ENCODE measurements around the gene SLC29A1.

The SLC29A1 gene

GRCh38 chr6:44275271-44275748, 51.9 kb downstream of the SLC29A1 start:
- H3K27ac ChIP-seq = no peak overlapping the region
- no peak for TF ChIP-seq ZFX (IDR thresholded peaks at IDR 0.05; ENCODE audit: borderline replicate concordance)
- no peak for TF ChIP-seq CTCF (IDR thresholded peaks at IDR 0.05)

DNA sequence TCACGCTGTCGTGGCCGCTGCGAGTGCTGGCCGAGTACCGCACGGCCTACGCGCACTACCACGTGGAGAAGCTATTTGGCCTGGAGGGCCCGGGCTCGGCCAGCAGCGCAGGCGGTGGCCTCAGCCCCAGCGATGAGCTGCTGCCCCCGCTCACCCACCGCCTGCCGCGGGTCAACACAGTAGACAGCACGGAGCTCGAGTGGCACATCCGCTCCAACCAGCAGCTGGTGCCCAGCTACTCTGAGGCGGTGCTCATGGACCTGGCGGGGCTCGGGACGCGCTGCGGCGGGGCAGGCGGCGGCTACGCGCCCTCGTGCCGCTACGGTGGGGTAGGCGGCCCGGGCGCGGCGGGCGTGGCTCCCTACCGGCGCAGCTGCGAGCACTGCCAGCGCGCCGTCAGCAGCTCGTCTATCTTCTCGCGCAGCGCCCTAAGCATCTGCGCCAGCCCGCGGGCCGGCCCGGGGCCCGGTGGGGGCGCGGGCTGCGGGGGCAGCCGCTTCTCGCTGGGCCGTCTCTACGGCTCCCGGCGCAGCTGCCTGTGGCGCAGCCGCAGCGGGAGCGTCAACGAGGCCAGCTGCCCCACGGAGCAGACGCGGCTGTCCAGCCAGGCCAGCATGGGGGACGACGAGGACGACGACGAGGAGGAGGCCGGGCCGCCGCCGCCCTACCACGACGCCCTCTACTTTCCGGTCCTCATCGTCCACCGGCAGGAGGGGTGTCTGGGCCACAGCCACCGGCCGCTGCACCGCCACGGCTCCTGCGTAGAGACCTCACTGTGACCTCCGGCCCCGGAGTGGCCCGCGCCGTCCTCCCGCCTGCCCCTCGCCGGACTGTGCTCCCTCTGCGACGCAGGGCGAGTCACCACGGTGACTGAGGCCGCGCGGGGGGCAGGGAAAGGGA, 52.6 kb downstream of the SLC29A1 start:
- TF ChIP-seq CTCF (IDR thresholded peaks at IDR 0.05) (no peak), ZFX (IDR thresholded peaks at IDR 0.05; ENCODE audit: borderline replicate concordance) (no peak)
- no peak overlapping the region for H3K27ac ChIP-seq

DNA sequence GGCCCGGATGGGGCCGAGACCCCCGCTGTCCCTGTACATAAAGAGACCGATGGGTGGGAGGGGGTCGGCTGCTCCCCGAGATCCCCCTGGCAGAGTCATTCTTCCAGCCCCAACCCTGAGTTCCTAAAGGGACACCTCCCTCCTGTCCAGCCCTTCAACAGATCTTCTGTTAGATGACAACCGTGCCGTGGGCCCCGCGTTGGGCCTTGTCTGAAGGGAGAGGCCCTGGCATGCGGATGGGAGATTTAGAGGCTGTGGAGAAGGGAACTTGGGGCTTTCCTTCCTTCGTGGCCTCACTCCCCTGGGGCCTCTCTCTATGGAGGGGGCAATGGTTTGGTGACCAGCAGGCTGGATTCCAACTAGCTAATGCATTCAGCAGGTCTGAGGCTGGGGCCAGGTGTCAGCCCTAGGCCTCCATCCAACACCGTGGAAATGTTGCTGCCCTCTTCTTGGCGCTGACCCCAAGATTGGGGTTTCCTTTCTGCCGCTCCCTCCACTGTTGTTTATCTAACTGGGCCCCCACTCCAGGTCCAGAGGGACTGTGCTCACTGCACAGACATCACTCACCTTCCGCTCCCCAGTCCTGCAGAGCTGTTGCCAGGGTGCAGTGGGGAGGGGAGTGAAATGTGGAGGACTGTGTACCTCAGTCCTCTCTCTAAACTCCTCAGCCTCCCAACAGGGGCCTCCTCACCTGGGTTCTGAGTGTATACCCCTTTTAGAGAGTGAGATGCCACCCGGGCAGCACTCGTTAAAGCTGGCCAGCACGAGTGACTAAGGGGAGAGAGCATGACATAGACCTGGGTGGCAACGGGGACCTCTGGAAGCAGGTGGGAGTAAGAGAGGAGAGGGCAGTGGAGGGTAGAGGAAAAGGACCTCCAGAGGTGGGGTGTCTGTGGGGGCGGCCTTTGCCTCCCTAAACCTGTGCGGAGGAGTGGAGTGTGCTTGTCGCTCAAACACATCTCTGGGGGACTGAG, 53.6 kb downstream of the SLC29A1 start:
- TF ChIP-seq ZFX (IDR thresholded peaks at IDR 0.05; ENCODE audit: borderline replicate concordance) (no peak), CTCF (IDR thresholded peaks at IDR 0.05) (no peak)
- H3K27ac ChIP-seq = no peak overlapping the region

- no peak overlapping the region for H3K27ac ChIP-seq
Measured at GRCh38 chr6:44277763-44278162, 54.4 kb downstream of the SLC29A1 start.

DNA sequence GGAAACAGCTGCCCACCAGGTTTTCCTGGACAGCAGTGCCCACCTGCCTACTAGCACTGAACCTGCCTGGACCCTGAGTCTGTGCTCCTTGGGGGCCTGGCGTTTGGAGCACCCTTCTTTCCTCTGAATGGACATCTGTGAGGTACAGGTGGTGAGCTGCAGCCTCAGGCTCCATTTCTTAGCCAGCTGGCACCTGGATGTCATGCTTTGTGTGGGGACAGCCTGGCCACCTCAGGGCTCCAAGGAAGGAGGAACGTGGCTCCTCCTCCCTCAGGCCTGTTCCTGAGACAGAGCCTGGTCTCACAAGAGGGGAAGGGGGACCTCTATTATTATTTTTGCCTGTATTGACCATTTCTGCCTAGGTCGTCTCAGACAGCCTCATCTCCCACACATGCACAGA, 54.9 kb downstream of the SLC29A1 start:
- H3K27ac ChIP-seq = no peak overlapping the region
- TF ChIP-seq ZFX (IDR thresholded peaks at IDR 0.05; ENCODE audit: borderline replicate concordance) (no peak), CTCF (IDR thresholded peaks at IDR 0.05) (no peak)

More at GRCh38 chr6:44277763-44278162, 54.4 kb downstream of the SLC29A1 start:
- no peak for TF ChIP-seq CTCF (IDR thresholded peaks at IDR 0.05)
- no peak for TF ChIP-seq ZFX (IDR thresholded peaks at IDR 0.05; ENCODE audit: borderline replicate concordance)

- TF ChIP-seq CTCF (IDR thresholded peaks at IDR 0.05) (no peak), ZFX (IDR thresholded peaks at IDR 0.05; ENCODE audit: borderline replicate concordance) (no peak)
- H3K27ac ChIP-seq = no peak overlapping the region
Measured at GRCh38 chr6:44278774-44279697, 55.6 kb downstream of the SLC29A1 start.

Measured in 22Rv1 (cell line).